Adrenal gland (tissue), 5 donors: Measurements from ENCODE around the gene MGAT4D.

ENCODE experiments used
- CTCF ChIP-seq, 6 experiments: fragments of 450-650 bp in 4 of 6; fragments of 200-600 bp in 2 of 6; sonication (generic) in 1 of 6; IDR thresholded peaks; 1 replicate in 5 of 6; 2 replicates in 1 of 6; pipeline versions ENCODE4 v1.5.1 to v1.8.0; 2016 to 2021; ENCODE audit warnings: antibody characterized with exemption in 6 of 6, mild to moderate bottlenecking in 2 of 6, moderate library complexity in 1 of 6
- POLR2A ChIP-seq, 2 donors: fragments of 450-650 bp; IDR thresholded peaks; one replicate each; pipeline ENCODE4 v1.6.1; 2017; ENCODE audit warnings: antibody characterized with exemption in 2 of 2, mild to moderate bottlenecking in 2 of 2, moderate library complexity in 1 of 2
- donor health status: DM: no; HTN: no; CAD: no.

GRCh38 chr4:140400111-140400510 is 98.0 kb downstream of the MGAT4D start:
- TF ChIP-seq CTCF (IDR thresholded peaks at IDR 0.05) (no peak), POLR2A (IDR thresholded peaks at IDR 0.05) (no peak)
